HG03066 (cell line): ENCODE measurements around the gene DOHH.
"Not testable (repeated sequence)": the region's sequence is repeated elsewhere in the genome, so short reads cannot be mapped to it uniquely, and the experiment has no call there.

Source experiments
- ATAC-seq: cut with Tn5 transposase; IDR thresholded peaks from one replicate; pipeline ENCODE4 v1.9.1; 2021; ENCODE audit warnings: low read depth; ENCODE audit not compliant: unreplicated experiment

The DOHH gene

GRCh38 chr19:3463714-3464586 lies 36.5 kb downstream of the DOHH start:
- no peak for ATAC-seq

DNA sequence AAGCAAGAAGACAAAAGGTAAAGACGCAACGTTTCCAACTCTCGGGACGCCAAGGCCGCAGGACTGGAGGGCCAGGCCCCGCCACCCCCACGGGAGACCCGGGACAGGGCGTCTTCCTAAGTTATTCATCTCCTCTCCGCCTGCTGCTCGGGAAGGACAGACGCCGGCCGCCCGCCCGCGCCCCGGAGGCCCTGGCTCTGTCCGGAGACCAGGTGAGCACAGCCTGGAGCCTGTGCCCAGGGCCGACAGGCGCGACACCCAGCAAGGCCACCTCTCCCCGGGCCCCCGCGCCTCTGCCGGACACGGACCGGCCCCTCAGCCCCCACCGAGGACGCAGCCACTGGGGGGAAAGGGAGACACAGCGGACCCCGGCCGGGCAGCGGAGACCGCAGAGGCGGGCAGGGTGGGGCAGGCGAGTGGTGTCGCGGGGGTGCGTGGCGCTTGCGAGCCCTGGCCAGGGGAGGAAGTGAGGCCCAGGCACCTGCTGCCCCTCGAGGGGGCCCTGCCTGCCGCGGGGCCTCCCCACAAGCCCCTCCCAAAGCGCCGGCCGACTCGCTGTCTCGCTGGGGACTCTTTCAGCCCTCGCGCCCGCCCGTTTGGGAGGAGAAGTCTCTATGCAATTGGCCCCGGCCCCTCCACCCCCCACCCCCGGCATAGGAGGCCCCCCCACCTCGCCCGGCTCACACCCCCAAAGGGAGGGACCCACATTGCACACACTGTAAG lies 37.3 kb downstream of the DOHH start:
- no peak for ATAC-seq

DNA sequence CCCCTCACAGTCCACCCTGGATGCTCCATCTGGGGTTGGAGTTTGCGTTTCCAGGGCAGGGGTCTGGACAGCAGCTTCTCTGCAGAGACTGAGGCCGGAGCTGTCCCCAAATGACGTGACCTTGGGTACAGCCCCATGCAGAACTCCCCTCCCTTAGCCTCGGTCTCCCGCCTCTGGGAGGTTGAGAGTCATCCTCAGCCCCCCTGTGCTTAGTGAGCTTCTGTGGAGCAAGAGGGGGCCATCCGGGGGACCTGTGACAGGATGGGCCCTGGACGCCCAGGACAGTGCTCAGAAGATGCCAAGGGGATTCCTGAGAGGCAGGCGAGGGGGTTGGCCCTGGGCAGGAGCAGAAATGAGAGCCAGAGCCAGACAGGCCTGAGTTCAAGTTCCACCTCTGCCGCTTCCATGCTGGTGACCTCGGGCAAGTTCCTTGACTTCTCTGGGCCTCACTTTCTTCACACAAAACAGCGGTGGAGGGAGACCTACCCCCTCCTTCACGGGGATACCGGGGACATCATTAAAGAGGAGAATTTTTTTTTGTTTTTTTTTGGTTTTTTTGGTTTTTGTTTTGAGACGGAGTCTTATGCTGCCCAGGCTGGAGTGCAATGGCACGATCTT lies 40.4 kb downstream of the DOHH start:
- no peak for ATAC-seq

GRCh38 chr19:3459089-3459881 lies 41.2 kb downstream of the DOHH start:
- ATAC-seq: no peak

GRCh38 chr19:3458229-3459088 lies 42.0 kb downstream of the DOHH start:
- ATAC-seq: no peak

DNA sequence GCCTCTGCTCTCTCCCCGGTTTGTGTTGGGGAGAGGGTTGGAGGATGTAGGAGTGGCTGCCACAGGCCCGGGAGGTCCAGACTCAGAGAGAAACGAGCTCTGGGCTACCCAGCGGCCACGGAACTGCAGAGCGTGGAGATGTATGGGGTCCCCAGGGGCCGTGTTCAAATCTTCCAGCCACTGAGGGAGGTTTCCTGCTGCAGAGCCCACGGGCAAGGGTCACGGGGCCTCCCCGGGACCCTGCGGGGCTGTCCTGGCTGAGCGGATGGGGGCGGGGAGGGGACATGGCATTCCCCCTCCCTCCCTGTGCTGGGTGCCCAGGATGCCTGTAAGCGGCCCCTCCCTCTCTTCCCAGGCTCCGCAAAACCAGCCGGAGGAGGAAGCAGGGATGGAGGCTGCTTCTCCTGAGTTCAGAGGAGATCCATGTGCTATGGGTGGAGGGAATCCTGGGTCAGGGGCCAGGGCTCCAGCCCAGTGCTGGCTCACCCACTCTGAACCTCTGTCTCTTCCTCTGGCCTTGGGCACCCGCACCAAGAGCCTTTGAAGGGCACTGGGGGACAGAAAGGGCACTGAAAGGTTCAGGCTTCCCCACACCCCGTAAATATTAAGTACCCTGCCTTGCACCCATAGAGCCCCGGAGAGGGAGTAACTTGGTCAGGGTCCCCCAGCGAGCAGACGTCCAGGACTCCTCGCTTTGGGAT lies 42.8 kb downstream of the DOHH start:
- no peak for ATAC-seq

DNA sequence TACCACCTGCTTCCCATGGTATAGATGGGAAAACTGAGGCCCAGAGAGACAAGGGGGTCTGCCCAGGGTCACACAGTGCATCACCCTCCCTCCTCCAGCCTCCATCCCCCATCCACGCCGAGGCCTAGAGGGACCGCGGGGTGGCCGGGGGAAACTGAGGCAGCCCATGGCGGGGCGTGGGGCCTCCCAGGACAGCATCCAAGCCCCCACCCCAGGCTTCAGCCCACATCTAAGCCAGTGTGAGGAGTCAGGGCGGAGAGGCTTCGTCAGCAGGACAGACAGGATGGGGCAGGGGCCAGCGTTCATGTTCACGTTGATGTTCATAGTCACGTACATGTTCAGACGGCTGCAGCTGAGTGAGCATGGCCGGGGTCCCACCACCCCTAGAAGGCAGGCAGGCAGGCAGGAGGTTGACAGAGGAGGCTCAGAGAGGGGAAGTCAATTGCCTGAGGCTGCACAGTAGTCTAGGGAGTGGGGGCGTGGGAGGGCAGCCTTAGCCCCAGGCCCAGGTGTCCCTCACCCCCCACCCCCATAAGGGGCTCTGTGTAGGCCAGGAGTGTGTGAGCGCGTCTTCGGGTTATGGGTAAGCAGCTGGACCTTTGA lies 43.4 kb downstream of the DOHH start:
- ATAC-seq: no peak

- no peak for ATAC-seq
Measured at GRCh38 chr19:3455960-3456601, 44.4 kb downstream of the DOHH start.

GRCh38 chr19:3455393-3455955 lies 45.0 kb downstream of the DOHH start:
- no peak for ATAC-seq

DNA sequence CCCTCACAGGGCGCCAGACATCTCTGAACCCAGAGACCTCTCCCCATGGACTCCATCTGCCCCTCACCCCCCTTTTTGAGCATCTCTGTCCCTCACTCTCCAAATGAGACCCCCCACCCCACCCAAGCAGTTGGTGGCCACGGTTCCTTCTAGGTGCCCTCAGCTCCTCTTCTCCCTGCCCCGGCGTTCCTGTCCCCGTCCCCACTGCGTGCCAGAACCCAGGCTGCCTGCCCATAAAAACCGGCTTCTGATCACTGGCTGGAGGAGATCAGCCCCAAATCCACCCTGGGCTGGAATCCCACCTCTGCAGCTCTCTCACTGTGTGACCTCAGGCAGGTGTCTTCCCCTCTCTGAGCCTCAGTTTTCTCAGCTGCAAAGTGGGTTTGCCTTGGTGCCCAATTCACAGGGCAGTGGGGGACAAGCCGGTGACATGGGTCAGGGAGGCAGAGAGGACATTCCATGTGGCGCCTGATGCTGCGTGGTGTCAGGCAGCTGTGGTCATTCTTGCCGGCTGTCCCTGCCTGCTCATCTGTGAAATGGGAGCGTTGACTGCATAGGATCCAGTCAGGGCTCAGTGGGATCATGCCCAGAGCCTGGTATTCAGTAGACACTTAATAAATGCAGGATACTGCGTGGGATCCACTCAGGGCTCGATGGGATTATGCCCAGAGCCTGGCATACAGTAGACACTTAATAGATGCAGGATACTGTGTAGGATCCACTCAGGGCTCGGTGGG lies 45.6 kb downstream of the DOHH start:
- ATAC-seq: no peak

GRCh38 chr19:3453840-3454239 lies 46.6 kb downstream of the DOHH start:
- ATAC-seq: no peak

DNA sequence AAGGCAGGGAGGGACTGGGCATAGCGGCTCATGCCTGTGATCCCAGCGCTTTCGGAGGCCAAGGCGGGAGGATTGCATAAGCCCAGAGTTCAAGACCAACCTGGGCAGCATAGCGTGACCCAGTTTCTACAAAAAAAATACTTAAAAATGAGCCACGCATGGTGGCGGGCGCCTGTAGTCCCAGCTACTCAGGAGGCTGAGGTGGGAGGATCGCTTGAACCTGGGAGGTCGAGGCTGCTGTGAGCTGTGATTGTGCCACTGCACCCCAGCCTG lies 47.6 kb downstream of the DOHH start:
- not testable (repeated sequence) for ATAC-seq

GRCh38 chr19:3452171-3452941 lies 48.1 kb downstream of the DOHH start:
- no peak for ATAC-seq

GRCh38 chr19:3451451-3451866 lies 49.0 kb downstream of the DOHH start:
- no peak for ATAC-seq

DNA sequence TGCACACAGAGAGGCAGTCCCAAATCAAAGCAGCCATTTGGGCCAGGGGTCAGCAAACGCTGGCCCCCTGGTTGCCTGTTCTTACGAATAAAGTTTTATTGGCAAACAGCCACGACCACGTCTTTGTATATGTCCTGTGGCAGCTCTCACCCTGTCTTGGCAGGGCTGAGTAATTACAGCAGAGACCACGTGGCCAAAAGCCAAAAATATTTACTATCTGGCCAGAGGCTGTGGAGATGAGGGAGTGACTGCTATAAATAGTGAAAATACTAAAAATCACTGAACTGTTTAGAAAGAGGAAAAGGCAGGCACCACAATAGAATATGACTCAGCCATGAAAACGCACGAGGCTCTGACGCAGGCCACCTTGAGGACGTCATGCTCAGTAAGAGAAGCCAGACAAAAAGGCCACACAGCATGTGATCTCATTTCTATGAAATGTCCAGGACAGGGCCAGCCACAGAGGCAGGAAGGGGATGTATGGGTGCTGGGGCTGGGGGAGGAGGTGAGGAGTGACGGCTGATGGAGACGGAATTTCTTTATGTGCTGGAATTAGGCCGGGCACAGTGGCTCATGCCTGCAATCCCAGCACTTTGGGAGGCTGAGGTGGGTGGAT lies 49.6 kb downstream of the DOHH start:
- no peak for ATAC-seq

GRCh38 chr19:3448616-3449334 lies 51.7 kb downstream of the DOHH start:
- no peak for ATAC-seq
